Right hindlimb (tissue), 1 donor: ENCODE data around the gene CKM.

Experiments used
- DNase-seq: peaks from one replicate; pipeline ENCODE4 v3.0.0-alpha.2; 2018

The CKM gene

GRCh38 chr19:45322744-45323281 is at the start of gene CKM:
CKM (minus strand) TSS chr19:45322875; CDS start chr19:45319713, 3,162 bp downstream.
- peak; percentile 42 for DNase-seq

- DNase-seq: peak; percentile 100
Measured at GRCh38 chr19:45370410-45371204, 47.9 kb upstream of the CKM start, which contains the start of gene ERCC2. ERCC2 (minus strand) TSS chr19:45370573; CDS start chr19:45370540, 33 bp downstream.

DNA sequence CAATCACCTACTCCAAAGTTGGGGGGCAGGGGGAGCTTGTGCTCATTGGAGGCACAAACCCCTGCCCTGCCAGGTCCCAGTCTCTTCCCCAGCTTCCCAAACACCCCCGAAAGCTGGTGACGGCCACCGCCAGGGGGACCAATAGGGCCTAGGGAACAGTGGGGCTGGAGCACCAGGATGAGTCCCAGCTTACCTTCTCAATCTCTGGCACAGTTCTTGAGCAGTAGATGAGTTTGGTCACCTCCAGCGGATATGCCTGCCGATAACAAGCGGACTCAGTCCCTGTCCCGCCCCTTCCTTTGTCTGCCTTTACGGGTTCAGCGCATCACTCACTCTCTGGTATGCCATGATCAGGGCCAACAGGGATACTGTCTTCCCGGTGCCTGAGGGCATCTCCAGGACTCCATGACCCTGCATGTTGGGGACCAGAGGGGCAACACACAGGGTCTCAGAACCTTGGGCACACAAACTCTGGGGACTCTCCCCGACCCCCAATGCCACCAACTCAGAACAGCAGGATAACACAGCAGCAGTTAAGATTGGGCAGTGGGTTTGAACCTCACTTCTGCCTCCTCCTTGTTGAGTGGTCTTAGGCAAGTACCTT is 46.2 kb upstream of the CKM start:
- DNase-seq: no peak

GRCh38 chr19:45368127-45368526 is 45.5 kb upstream of the CKM start:
- no peak for DNase-seq

GRCh38 chr19:45364696-45365095 is 42.0 kb upstream of the CKM start:
- DNase-seq: no peak

- DNase-seq: no peak
Measured at GRCh38 chr19:45363861-45364459, 41.3 kb upstream of the CKM start.

- no peak for DNase-seq
Measured at GRCh38 chr19:45362291-45362690, 39.6 kb upstream of the CKM start.

DNA sequence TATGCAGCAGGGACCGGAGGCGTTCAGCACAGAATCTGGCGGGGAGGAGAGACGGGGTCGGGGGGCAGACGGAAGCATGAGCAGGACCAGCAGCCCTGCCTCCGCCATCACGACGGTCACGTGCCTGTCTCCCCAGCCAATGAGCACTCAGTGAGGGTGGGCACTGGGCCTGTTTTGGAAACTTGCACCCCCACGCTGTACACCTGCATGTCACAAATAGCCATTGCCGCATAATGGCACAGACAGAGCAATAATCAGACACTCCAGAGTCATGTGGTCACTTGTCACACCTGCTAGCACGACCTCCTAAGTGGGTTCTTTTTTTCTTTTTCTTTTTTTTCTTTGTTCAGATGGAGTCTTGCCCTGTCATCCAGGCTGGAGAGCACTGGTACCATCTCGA is 38.9 kb upstream of the CKM start:
- DNase-seq: no peak

DNA sequence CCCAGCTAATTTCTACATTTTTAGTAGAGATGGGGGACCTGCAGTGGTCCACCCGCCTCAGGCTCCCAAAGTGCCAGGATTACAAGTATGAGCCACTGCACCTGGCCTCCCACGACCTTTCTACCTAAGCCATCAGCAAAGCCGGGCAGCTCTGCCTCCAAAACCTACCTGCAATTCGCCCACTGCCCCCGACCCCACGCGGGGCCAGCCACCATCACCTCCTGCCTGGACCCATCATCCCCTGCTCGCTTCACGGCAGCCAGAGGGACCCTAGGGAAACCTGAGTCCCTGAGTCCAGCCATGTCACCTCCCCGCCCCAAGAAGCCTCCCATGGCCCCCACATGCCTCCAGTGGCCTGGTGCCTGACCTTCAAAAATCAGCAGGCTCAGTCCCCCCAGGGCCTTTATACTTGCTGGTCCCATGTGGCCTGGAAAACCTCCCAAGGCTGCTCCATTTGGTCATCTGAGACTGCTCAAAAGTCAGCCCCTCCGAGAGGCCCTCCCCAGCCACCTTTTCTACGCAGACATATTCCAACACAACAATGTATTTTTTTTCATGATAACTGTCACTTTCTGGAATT is 35.6 kb upstream of the CKM start:
- DNase-seq: no peak

GRCh38 chr19:45357445-45357783 is 34.7 kb upstream of the CKM start:
- DNase-seq: no peak

DNA sequence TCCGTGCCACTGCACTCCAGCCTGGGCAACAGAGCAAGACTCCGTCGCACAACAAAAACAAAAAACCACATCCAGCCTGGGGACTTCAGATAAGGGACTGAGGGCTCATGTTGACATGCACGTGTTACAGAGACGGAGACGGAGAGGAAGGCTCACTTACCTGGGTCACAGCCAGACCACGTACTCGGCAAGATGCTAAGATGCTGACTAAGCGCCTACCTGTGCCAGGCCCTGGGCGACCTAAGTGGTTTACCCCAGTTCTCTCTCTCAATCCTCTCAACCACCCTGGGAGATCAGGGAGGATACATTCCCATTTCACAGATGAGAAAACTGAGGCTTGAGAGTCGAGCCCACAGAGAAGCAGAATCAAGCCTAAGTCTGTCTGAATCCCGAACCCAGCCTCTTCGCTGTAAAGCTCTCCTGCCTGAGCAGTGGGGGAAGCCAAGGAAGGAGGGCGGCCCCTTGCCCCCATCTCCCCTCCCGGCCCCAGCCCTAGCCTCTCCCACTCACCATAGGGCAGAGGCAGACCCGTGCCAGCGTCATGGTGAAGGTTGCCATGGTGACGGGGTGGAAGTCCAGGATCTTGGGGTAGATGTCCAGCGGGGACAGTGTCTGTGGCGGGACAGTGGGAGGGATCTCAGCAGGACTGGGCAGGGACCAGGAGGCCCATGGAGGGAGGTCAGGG is 34.2 kb upstream of the CKM start:
- DNase-seq: no peak

- no peak for DNase-seq
Measured at GRCh38 chr19:45355910-45356309, 33.2 kb upstream of the CKM start.

DNA sequence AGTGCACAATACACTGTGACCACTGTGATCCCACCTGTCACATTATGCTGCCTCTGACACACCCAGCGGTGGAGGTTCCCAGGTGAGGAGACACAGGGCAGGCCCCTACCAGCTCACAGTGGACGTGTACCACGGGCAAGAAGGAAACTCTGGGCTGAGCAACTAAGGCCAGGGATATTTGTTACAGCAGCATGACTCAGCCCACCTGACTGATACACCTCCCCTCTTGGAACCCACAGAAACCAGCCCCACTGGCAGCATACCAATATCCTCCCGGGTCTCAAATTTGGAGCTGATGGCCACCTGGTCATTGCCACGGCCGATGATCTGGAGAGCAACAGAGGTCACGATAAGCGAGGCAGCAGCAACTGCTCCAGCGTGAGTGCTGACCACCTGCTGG is 32.7 kb upstream of the CKM start:
- DNase-seq: no peak

- no peak for DNase-seq
Measured at GRCh38 chr19:45354241-45354842, 31.7 kb upstream of the CKM start.

DNA sequence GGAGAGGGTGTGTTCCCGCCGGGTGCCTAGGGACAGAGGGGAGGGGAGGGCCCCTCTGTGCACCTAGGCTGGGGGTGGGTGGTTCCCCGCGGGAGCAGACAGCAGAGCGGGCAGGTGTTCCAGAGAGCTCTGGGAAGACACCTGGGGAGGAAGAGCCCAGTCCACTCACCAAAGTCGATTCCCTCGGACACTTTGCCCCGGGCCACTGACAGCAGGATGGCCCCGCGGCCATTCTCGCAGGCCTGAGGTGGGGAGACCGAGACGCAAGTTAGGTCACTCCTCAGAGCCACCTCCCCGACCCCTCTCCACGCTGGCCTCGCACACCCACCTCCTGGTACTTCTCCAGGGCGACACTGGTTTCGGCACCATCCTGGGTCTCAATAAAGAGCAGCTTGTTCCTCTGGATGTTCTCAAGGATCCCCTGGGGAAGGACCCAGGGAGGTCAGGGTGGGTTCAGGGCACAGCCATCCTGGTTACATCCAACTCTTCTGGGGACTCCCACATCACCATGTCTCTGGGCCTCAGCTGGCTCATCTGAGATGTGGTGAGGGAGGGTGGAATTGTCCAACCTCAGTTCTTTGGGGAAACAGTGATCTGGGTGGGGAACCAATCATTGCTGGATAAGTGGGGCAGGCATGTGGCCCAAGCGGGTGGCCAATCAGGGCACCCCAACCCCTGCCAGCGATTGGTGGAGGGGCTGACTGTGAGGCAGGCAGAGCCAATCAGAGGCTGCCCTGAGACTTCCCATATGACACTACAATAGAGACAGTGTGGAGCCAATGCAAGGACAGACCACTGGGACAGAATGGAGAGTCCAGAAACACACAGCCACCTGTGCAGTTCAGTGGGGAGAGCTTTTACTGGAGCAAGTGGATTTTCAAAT is 30.5 kb upstream of the CKM start:
- DNase-seq: no peak

DNA sequence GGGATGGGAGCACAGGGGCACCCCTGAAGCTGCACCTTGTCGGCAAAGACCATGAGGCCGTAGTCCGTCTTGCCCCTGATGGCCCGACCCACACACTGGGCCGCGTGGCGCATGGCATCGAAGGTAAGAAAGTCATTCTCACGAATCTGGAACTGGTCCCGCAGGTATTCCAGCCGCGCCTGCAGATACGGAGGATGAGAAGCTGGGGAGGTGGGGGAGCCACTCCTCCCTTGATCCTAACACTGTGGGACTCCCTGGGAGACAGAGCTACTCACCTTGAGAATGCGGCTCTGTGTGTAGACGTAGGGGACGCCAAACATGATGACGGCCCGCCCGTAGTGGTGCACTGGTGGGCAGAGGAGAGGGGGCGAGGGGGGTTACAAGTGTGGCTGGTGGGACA is 29.8 kb upstream of the CKM start:
- no peak for DNase-seq

DNA sequence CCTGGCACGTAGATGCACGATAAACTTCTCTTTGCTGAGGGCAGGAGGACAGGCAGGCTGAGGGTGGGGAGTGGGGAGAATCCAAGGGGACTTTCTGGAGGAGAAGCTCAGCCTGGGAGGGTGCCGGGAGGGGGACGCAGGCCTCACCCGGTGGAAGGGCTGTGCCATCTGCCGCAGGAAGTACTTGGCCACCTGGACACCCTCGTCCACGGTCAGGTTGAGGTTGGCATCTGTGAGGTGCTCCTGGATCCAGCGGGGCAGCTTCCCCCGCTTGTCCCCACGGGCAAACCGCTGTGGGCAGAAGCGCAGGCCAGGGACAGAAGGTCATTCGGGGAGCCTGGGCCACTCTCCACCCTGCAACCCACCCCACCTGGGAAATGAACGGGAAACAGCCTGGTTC is 29.4 kb upstream of the CKM start:
- no peak for DNase-seq

GRCh38 chr19:45351401-45351952 is 28.8 kb upstream of the CKM start:
- DNase-seq: no peak

- DNase-seq: no peak
Measured at GRCh38 chr19:45350477-45351058, 27.9 kb upstream of the CKM start.

- no peak for DNase-seq
Measured at GRCh38 chr19:45349430-45349941, 26.8 kb upstream of the CKM start.

DNA sequence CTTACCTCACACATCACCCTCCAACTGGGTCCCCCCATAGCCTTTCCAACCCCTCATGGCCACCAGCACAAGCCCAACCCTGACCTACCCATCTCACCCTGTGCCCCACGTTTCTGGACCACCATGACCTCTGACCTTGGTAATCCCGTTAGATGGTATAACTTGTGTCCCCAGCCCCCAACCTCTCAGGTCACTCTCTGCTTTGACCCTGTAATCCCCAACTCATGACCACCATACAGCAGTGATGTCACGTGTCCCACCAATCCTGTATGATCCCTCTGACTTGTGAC is 26.4 kb upstream of the CKM start:
- no peak for DNase-seq
